Ishikawa (cell line): ENCODE data around the gene DEPDC1.

Experiments
- CEBPB ChIP-seq: IDR thresholded peaks from 2 replicates; pipeline ENCODE4 v1.6.1; 2012
- CREB1 ChIP-seq: IDR thresholded peaks from 2 replicates; pipeline ENCODE4 v1.6.1; 2012; ENCODE audit warnings: low read depth
- EGR1 ChIP-seq: IDR thresholded peaks from 2 replicates; pipeline ENCODE4 v1.6.1; 2012
- EP300 ChIP-seq: IDR thresholded peaks from 2 replicates; pipeline ENCODE4 v1.6.1; 2012; ENCODE audit warnings: borderline replicate concordance
- FOXM1 ChIP-seq: IDR thresholded peaks from 2 replicates; pipeline ENCODE4 v1.6.1; 2012; ENCODE audit warnings: low read depth, borderline replicate concordance
- MAX ChIP-seq: IDR thresholded peaks from 2 replicates; pipeline ENCODE4 v1.6.1; 2012
- NFIC ChIP-seq: IDR thresholded peaks from 2 replicates; pipeline ENCODE4 v1.6.1; 2012
- RAD21 ChIP-seq: IDR thresholded peaks from 2 replicates; pipeline ENCODE4 v1.6.1; 2012; ENCODE audit warnings: low read depth
- REST ChIP-seq: IDR thresholded peaks from 2 replicates; pipeline ENCODE4 v1.6.1; 2012; ENCODE audit warnings: low read depth, mild to moderate bottlenecking
- TAF1 ChIP-seq: IDR thresholded peaks from 2 replicates; pipeline ENCODE4 v1.6.1; 2012; ENCODE audit warnings: low read depth, mild to moderate bottlenecking
- TCF12 ChIP-seq: IDR thresholded peaks from 2 replicates; pipeline ENCODE4 v1.6.1; 2012; ENCODE audit warnings: low read depth
- TEAD4 ChIP-seq: IDR thresholded peaks from 2 replicates; pipeline ENCODE4 v1.6.1; 2012
- USF1 ChIP-seq: IDR thresholded peaks from 2 replicates; pipeline ENCODE4 v1.6.1; 2012
- YY1 ChIP-seq: IDR thresholded peaks from 2 replicates; pipeline ENCODE4 v1.6.1; 2012; ENCODE audit warnings: low read depth
- ZBTB7A ChIP-seq: IDR thresholded peaks from 2 replicates; pipeline ENCODE4 v1.6.1; 2012; ENCODE audit warnings: low read depth

DEPDC1 gene

GRCh38 chr1:68426594-68426993, 70.3 kb downstream of the DEPDC1 start:
- TF ChIP-seq NFIC: no peak
- TF ChIP-seq FOXM1: no peak
- TF ChIP-seq TAF1: no peak
- no peak for TF ChIP-seq EGR1
- TF ChIP-seq EP300: no peak
- TF ChIP-seq ZBTB7A: no peak
- TF ChIP-seq TCF12: no peak
- no peak for TF ChIP-seq CREB1
- TF ChIP-seq YY1: no peak
- no peak for TF ChIP-seq RAD21
- no peak for TF ChIP-seq TEAD4
- no peak for TF ChIP-seq REST
- TF ChIP-seq CEBPB: no peak
- no peak for TF ChIP-seq MAX
- no peak for TF ChIP-seq USF1
